Measurements from ENCODE around the gene CNTNAP5. TPM values are rescaled to one million over a fixed set of nuclear protein-coding genes. Genes with fewer than 3 reads are reported as not detected.

CNTNAP5 gene
- total and polyA plus RNA-seq, 2 of the 13 experiments (the other 11 are each of a cell fraction or from before 2014, with no cell fraction given): not detected

DNA sequence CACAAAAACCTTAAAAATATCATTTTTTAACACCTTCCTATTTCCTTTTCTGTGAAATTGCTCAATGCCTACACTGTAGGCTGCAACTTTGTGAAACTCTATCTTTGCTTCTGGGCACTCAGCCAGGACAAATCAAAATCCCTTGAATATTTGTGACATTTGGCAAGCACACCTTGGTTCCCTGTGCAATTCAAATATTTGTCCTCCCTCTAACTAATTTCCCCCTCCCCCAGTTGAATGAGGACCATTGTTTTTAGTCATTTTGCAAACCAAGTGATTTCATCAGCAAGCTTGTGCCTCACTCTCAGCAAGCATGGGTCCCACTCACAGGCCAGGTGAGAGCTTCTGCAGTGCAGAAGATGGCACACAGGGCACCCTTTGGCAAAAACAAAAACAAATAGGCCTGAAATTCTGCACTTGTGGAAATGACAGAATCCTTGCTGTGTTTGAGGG lies 541.5 kb downstream of the CNTNAP5 start (continued):
- TF ChIP-seq ZNF260 (CRISPR knock-in tag; IDR thresholded peaks at IDR 0.05; ENCODE audit: borderline replicate concordance, low read depth) (no peak), ZSCAN30 (CRISPR knock-in tag; IDR thresholded peaks at IDR 0.05) (no peak), ZFP90 (CRISPR knock-in tag; IDR thresholded peaks at IDR 0.05; ENCODE audit: borderline replicate concordance) (peak; percentile 94), TBX3 (IDR thresholded peaks at IDR 0.05; ENCODE audit: borderline replicate concordance) (peak; percentile 86), TAF15 (IDR thresholded peaks at IDR 0.05; ENCODE audit: low read depth, low read length, poor library complexity, severe bottlenecking) (no peak), SOX6 (IDR thresholded peaks at IDR 0.05) (no peak), SOX6 (CRISPR knock-in tag; IDR thresholded peaks at IDR 0.05) (peak; percentile 99), CCDC6 (CRISPR knock-in tag; IDR thresholded peaks at IDR 0.05) (peak; percentile 78), ZNF570 (CRISPR knock-in tag; IDR thresholded peaks at IDR 0.05; ENCODE audit: borderline replicate concordance) (no peak), ZNF251 (CRISPR knock-in tag; IDR thresholded peaks at IDR 0.05) (no peak), ZNF207 (IDR thresholded peaks at IDR 0.05; ENCODE audit: borderline replicate concordance) (no peak), GTF2F1 (IDR thresholded peaks at IDR 0.05; ENCODE audit: low read length) (no peak), ZKSCAN5 (CRISPR knock-in tag; IDR thresholded peaks at IDR 0.05) (no peak), IKZF4 (CRISPR knock-in tag; IDR thresholded peaks at IDR 0.05; ENCODE audit: borderline replicate concordance, low read depth, not compliant biosample characterization) (no peak), RFXAP (CRISPR knock-in tag; IDR thresholded peaks at IDR 0.05; ENCODE audit: borderline replicate concordance) (peak; percentile 81)
- TF ChIP-seq, protein P1, sequence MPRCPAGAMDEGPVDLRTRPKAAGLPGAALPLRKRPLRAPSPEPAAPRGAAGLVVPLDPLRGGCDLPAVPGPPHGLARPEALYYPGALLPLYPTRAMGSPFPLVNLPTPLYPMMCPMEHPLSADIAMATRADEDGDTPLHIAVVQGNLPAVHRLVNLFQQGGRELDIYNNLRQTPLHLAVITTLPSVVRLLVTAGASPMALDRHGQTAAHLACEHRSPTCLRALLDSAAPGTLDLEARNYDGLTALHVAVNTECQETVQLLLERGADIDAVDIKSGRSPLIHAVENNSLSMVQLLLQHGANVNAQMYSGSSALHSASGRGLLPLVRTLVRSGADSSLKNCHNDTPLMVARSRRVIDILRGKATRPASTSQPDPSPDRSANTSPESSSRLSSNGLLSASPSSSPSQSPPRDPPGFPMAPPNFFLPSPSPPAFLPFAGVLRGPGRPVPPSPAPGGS (CRISPR knock-in tag; IDR thresholded peaks at IDR 0.05): no peak
- TF ChIP-seq, protein P2, sequence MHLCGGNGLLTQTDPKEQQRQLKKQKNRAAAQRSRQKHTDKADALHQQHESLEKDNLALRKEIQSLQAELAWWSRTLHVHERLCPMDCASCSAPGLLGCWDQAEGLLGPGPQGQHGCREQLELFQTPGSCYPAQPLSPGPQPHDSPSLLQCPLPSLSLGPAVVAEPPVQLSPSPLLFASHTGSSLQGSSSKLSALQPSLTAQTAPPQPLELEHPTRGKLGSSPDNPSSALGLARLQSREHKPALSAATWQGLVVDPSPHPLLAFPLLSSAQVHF (CRISPR knock-in tag; IDR thresholded peaks at IDR 0.05): no peak
- TF ChIP-seq, protein P3, sequence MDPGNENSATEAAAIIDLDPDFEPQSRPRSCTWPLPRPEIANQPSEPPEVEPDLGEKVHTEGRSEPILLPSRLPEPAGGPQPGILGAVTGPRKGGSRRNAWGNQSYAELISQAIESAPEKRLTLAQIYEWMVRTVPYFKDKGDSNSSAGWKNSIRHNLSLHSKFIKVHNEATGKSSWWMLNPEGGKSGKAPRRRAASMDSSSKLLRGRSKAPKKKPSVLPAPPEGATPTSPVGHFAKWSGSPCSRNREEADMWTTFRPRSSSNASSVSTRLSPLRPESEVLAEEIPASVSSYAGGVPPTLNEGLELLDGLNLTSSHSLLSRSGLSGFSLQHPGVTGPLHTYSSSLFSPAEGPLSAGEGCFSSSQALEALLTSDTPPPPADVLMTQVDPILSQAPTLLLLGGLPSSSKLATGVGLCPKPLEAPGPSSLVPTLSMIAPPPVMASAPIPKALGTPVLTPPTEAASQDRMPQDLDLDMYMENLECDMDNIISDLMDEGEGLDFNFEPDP (CRISPR knock-in tag; conservative IDR thresholded peaks at IDR 0.05): no peak
- TF ChIP-seq, protein P4, sequence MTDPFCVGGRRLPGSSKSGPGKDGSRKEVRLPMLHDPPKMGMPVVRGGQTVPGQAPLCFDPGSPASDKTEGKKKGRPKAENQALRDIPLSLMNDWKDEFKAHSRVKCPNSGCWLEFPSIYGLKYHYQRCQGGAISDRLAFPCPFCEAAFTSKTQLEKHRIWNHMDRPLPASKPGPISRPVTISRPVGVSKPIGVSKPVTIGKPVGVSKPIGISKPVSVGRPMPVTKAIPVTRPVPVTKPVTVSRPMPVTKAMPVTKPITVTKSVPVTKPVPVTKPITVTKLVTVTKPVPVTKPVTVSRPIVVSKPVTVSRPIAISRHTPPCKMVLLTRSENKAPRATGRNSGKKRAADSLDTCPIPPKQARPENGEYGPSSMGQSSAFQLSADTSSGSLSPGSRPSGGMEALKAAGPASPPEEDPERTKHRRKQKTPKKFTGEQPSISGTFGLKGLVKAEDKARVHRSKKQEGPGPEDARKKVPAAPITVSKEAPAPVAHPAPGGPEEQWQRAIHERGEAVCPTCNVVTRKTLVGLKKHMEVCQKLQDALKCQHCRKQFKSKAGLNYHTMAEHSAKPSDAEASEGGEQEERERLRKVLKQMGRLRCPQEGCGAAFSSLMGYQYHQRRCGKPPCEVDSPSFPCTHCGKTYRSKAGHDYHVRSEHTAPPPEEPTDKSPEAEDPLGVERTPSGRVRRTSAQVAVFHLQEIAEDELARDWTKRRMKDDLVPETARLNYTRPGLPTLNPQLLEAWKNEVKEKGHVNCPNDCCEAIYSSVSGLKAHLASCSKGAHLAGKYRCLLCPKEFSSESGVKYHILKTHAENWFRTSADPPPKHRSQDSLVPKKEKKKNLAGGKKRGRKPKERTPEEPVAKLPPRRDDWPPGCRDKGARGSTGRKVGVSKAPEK (CRISPR knock-in tag; IDR thresholded peaks at IDR 0.05; ENCODE audit: borderline replicate concordance): peak; percentile 68; the same call in 1 of the 2 replicates
- TF ChIP-seq, protein P5, sequence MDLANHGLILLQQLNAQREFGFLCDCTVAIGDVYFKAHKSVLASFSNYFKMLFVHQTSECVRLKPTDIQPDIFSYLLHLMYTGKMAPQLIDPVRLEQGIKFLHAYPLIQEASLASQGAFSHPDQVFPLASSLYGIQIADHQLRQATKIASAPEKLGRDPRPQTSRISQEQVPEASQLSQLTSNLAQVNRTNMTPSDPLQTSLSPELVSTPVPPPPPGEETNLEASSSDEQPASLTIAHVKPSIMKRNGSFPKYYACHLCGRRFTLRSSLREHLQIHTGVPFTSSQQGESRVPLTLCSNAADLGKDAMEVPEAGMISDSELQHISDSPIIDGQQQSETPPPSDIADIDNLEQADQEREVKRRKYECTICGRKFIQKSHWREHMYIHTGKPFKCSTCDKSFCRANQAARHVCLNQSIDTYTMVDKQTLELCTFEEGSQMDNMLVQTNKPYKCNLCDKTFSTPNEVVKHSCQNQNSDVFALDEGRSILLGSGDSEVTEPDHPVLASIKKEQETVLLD (CRISPR knock-in tag; IDR thresholded peaks at IDR 0.05; ENCODE audit: low read depth): no peak
- TF ChIP-seq, protein P6, sequence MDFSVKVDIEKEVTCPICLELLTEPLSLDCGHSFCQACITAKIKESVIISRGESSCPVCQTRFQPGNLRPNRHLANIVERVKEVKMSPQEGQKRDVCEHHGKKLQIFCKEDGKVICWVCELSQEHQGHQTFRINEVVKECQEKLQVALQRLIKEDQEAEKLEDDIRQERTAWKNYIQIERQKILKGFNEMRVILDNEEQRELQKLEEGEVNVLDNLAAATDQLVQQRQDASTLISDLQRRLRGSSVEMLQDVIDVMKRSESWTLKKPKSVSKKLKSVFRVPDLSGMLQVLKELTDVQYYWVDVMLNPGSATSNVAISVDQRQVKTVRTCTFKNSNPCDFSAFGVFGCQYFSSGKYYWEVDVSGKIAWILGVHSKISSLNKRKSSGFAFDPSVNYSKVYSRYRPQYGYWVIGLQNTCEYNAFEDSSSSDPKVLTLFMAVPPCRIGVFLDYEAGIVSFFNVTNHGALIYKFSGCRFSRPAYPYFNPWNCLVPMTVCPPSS (IDR thresholded peaks at IDR 0.05): no peak
